Endothelial cell of umbilical vein (primary cell): ENCODE results near the gene VPS45. TPM values are rescaled to one million over a fixed set of nuclear protein-coding genes. Genes with fewer than 3 reads are reported as not detected.
"Not testable (repeated sequence)": the region's sequence is repeated elsewhere in the genome, so short reads cannot be mapped to it uniquely, and the experiment has no call there.

ENCODE experiments used
- BruUV-seq: library from RNA; stranded (reverse); fragments of 400-500 nt; replicated peaks from 2 replicates; lab custom pipeline; 2021; lab: Mats Ljungman, UMichigan
- CTCF ChIA-PET: fragments of 300-600, 350-600 bp; sonication (Branson Sonifier 250); formaldehyde crosslinking; loops from one replicate; lab custom pipeline; 2021; ENCODE audit warnings: antibody characterized with exemption, inconsistent platforms; lab: Charles Lee
- POLR2A ChIA-PET: fragments of 300-600, 350-600 bp; sonication (Branson Sonifier 250); formaldehyde crosslinking; loops from one replicate; lab custom pipeline; 2021; ENCODE audit warnings: antibody characterized with exemption, inconsistent platforms; lab: Charles Lee
- DNase-seq: peaks from one replicate; pipeline ENCODE4 v3.0.0-alpha.2; 2011; ENCODE audit warnings: low read depth, low spot score
- FAIRE-seq: peaks from 2 replicates; lab custom pipeline; 2011; peaks lifted over from hg19 to GRCh38; lab: Jason Lieb, UNC
- H2AFZ ChIP-seq: 2 replicates; pipeline ENCODE4 v1.6.0; 2012; ENCODE audit warnings: low read depth, low read length, control low read depth, inconsistent platforms
- H3K27ac ChIP-seq: 2 replicates; pipeline ENCODE4 v1.5.1; 2011; ENCODE audit warnings: low read depth, mild to moderate bottlenecking, control low read depth, low read length, moderate library complexity; ENCODE audit not compliant: insufficient read depth
- H3K27me3 ChIP-seq, 2 experiments: 2 replicates each; pipeline versions ENCODE4 v1.6.0 to v1.6.1; 2011; ENCODE audit warnings: low read length in 2 of 2, mixed read lengths in 1 of 2; ENCODE audit not compliant: control insufficient read depth in 2 of 2, insufficient read depth in 2 of 2
- H3K36me3 ChIP-seq, 2 experiments: 2 replicates in 1 of 2; 3 replicates in 1 of 2; pipeline ENCODE4 v1.5.1; 2011; ENCODE audit warnings: low read length in 2 of 2, mild to moderate bottlenecking in 1 of 2, moderate library complexity in 1 of 2; ENCODE audit not compliant: control insufficient read depth in 2 of 2, insufficient read depth in 2 of 2; ENCODE audit errors: extremely low read depth in 1 of 2
- H3K4me1 ChIP-seq: 3 replicates; pipeline ENCODE4 v1.5.1; 2011; ENCODE audit warnings: mild to moderate bottlenecking, low read length; ENCODE audit not compliant: control insufficient read depth, insufficient read depth; ENCODE audit errors: extremely low read depth
- H3K4me2 ChIP-seq: 2 replicates; pipeline ENCODE4 v1.6.1; 2011; ENCODE audit warnings: low read length, control low read depth, mixed read lengths; ENCODE audit not compliant: insufficient read depth
- H3K4me3 ChIP-seq, 3 experiments: fragments of 200-600 bp in 1 of 3; sonication (generic), shearing (Covaris generic) in 1 of 3; replicated peaks in 1 of 3; 2 replicates each; pipeline ENCODE4 v1.5.1; 2011 to 2016; ENCODE audit warnings: control low read depth in 3 of 3, low read length in 3 of 3, mild to moderate bottlenecking in 2 of 3, inconsistent platforms in 1 of 3, low read depth in 1 of 3, moderate library complexity in 1 of 3; ENCODE audit not compliant: insufficient read depth in 1 of 3
- H3K79me2 ChIP-seq: 2 replicates; pipeline ENCODE4 v1.6.0; 2012; ENCODE audit warnings: low read length, inconsistent platforms; ENCODE audit not compliant: control insufficient read depth, insufficient read depth
- H3K9ac ChIP-seq: replicated peaks from 2 replicates; pipeline ENCODE3; 2011; ENCODE audit warnings: low read length, control low read depth; ENCODE audit not compliant: insufficient read depth; ENCODE audit errors: extremely low read depth
- H3K9me1 ChIP-seq: replicated peaks from 3 replicates; pipeline ENCODE4 v1.6.0; 2011; ENCODE audit warnings: mild to moderate bottlenecking, low read length; ENCODE audit not compliant: control insufficient read depth, insufficient read depth; ENCODE audit errors: extremely low read depth
- H3K9me3 ChIP-seq: replicated peaks from 2 replicates; pipeline ENCODE4 v1.5.1; 2012; ENCODE audit warnings: low read length, inconsistent platforms; ENCODE audit not compliant: control insufficient read depth, insufficient read depth
- H4K20me1 ChIP-seq: replicated peaks from 2 replicates; pipeline ENCODE3; 2011; ENCODE audit warnings: mild to moderate bottlenecking, low read length; ENCODE audit not compliant: control insufficient read depth, insufficient read depth; ENCODE audit errors: extremely low read depth
- CTCF ChIP-seq, 2 donors: IDR thresholded peaks; 1 replicate in 1 of 2; 2 replicates in 1 of 2; pipeline ENCODE4 v1.5.1; 2011; ENCODE audit warnings: low read length in 2 of 2, mild to moderate bottlenecking in 2 of 2, moderate library complexity in 2 of 2, control low read depth in 1 of 2, inconsistent platforms in 1 of 2, low read depth in 1 of 2; ENCODE audit not compliant: insufficient read depth in 1 of 2; ENCODE audit errors: extremely low read depth in 1 of 2
- MYC ChIP-seq: IDR thresholded peaks from one replicate; pipeline ENCODE4 v1.6.1; 2011; ENCODE audit warnings: mild to moderate bottlenecking, low read depth, low read length
- POLR2A ChIP-seq: IDR thresholded peaks from 2 replicates; pipeline ENCODE4 v1.6.1; 2012; ENCODE audit warnings: low read depth, mild to moderate bottlenecking, control low read depth, low read length
- POLR2AphosphoS5 ChIP-seq: IDR thresholded peaks from 2 replicates; pipeline ENCODE4 v1.6.1; 2012; ENCODE audit warnings: low read depth, mild to moderate bottlenecking, control low read depth, low read length, moderate library complexity; ENCODE audit not compliant: insufficient read depth
- dilution Hi-C: fragments of 300-500 bp; cut with MboI; formaldehyde crosslinking; loops from one replicate; pipeline ENCODE4 v1.15.0; 2019; ENCODE audit warnings: low sequenced_read_pairs; ENCODE audit not compliant: extremely low pct_ligation_motif_present
- intact Hi-C: fragments of 100-400 bp; cut with micrococcal nuclease; formaldehyde crosslinking; loops from one replicate; pipeline ENCODE4 v1.10.0; 2022
- polyA plus RNA-seq, 4 experiments: library from polyadenylated mRNA; depleted of rRNA in 3 of 4; stranded (reverse) in 3 of 4; unstranded in 1 of 4; fragments of >200 nt; gene quantifications; 2 replicates each; pipeline versions ENCODE4 v1.2.1 to v1.2.3, GENCODE V29; 2011 to 2012; ENCODE audit warnings: missing spikeins in 1 of 4
- total RNA-seq: library from RNA; stranded (reverse); gene quantifications from 2 replicates; pipeline ENCODE4 v1.2.3, GENCODE V29; 2021

The VPS45 gene
- total and polyA plus RNA-seq, 2 donors (not counting 3 experiments of a cell fraction or from before 2014, with no cell fraction given): 24.8 to 43.7 TPM

- no peaks in the 10 kb centered on the region for H3K36me3 ChIP-seq
- POLR2A ChIA-PET: interaction anchor here (0.6 kb wide), 1 partner anchor 99 kb away, joined by 4 read pairs; no protein-coding TSS in a partner anchor
- TF ChIP-seq MYC: no peak
- no peak for TF ChIP-seq CTCF (IDR thresholded peaks at IDR 0.05; ENCODE audit: extremely low read depth in 1 of 2, insufficient read depth in 1 of 2, low read depth in 1 of 2, low read length in 2 of 2)
- no peak for TF ChIP-seq POLR2AphosphoS5
- no peak for TF ChIP-seq POLR2A
- H3K27ac ChIP-seq: no peak overlapping the region
- CTCF ChIA-PET: no interaction called here
- no peaks in the 10 kb centered on the region for H3K9me1 ChIP-seq
- no peaks in the 10 kb centered on the region for H3K4me1 ChIP-seq
- H3K9me3 ChIP-seq: no peaks in the 10 kb centered on the region
- dilution Hi-C loops (no loop called here), intact Hi-C loops (no loop called here)
- no peak overlapping the region for H3K4me3 ChIP-seq
- FAIRE-seq (no peak), DNase-seq (no peak)
- no peak overlapping the region for H2AFZ ChIP-seq
- no peak overlapping the region for H3K4me2 ChIP-seq
- no peak overlapping the region for H3K9ac ChIP-seq
- no peaks in the 10 kb centered on the region for H4K20me1 ChIP-seq
- no peaks in the 10 kb centered on the region for H3K27me3 ChIP-seq
- no peaks in the 10 kb centered on the region for H3K79me2 ChIP-seq
- BruUV-seq: no TSS peak
These were observed 67.0 kb downstream of the VPS45 start for GRCh38 chr1:150134537-150134936.

GRCh38 chr1:150135400-150135799 lies 67.8 kb downstream of the VPS45 start:
- H3K9me1 ChIP-seq, H2AFZ ChIP-seq, H3K4me1 ChIP-seq, H3K9ac ChIP-seq, H3K4me3 ChIP-seq, H4K20me1 ChIP-seq, H3K79me2 ChIP-seq, POLR2A ChIA-PET, H3K9me3 ChIP-seq, H3K27me3 ChIP-seq, BruUV-seq, H3K4me2 ChIP-seq, dilution Hi-C loops, H3K36me3 ChIP-seq, intact Hi-C loops, H3K27ac ChIP-seq, DNase-seq, FAIRE-seq: not testable (repeated sequence)
- CTCF ChIA-PET: interaction anchor here (0.8 kb wide), 1 partner anchor 17 kb away, joined by 3 read pairs; no protein-coding TSS in a partner anchor
